Epithelial cell of proximal tubule (primary cell): Measurements from ENCODE around the gene PTTG1. TPM values are rescaled to one million over a fixed set of nuclear protein-coding genes. Genes with fewer than 3 reads are reported as not detected.

ENCODE experiments used
- DNase-seq: peaks from one replicate; pipeline ENCODE4 v3.0.0-alpha.2; 2011; ENCODE audit warnings: low read depth
- H3K4me3 ChIP-seq: 2 replicates; pipeline ENCODE4 v1.5.1; 2011; ENCODE audit warnings: low read depth, mild to moderate bottlenecking, low read length
- CTCF ChIP-seq: conservative IDR thresholded peaks from 2 replicates; pipeline ENCODE4 v1.5.1; 2012; ENCODE audit warnings: low read depth, mild to moderate bottlenecking, low read length
- total RNA-seq: library from RNA; depleted of rRNA; stranded (reverse); fragments of >200 nt; gene quantifications from 2 replicates; pipeline ENCODE4 v1.2.3, GENCODE V29; 2015

PTTG1 gene
- total RNA-seq, 1 donor from 2014 or later = 963 TPM

- no peak overlapping the region for H3K4me3 ChIP-seq
- no peak for DNase-seq
- TF ChIP-seq CTCF = no peak
Measured at GRCh38 chr5:160466889-160467554, 45.4 kb downstream of the PTTG1 start.

GRCh38 chr5:160467555-160468362 lies 46.1 kb downstream of the PTTG1 start:
- DNase-seq = peak; percentile 94
- peak overlapping the region; percentile 67 for H3K4me3 ChIP-seq
- no peak for TF ChIP-seq CTCF

GRCh38 chr5:160468363-160468975 lies 46.8 kb downstream of the PTTG1 start:
- peak overlapping the region; percentile 67 for H3K4me3 ChIP-seq
- no peak for DNase-seq
- TF ChIP-seq CTCF = no peak

- DNase-seq = no peak
- peak overlapping the region; percentile 67 for H3K4me3 ChIP-seq
- TF ChIP-seq CTCF = no peak
Measured at GRCh38 chr5:160469156-160470144, 47.8 kb downstream of the PTTG1 start.

- no peak for DNase-seq
- TF ChIP-seq CTCF = no peak
- H3K4me3 ChIP-seq = peak overlapping the region; percentile 67
Measured at GRCh38 chr5:160470437-160471361, 49.0 kb downstream of the PTTG1 start.
